Measurements from ENCODE around the gene CAP2.

- TF ChIP-seq CTCF (IDR thresholded peaks at IDR 0.05) (no peak), EP300 (IDR thresholded peaks at IDR 0.05) (no peak), POLR2A (IDR thresholded peaks at IDR 0.05) (no peak)
Measured at GRCh38 chr6:17405944-17406245, 12.5 kb downstream of the CAP2 start.
